Astrocyte of the spinal cord (primary cell): Measurements from ENCODE around the gene POLA2.
"Not testable (repeated sequence)": the region's sequence is repeated elsewhere in the genome, so short reads cannot be mapped to it uniquely, and the experiment has no call there.

Source experiments
- DNase-seq: peaks from one replicate; pipeline ENCODE4 v3.0.0; 2011; ENCODE audit warnings: low read depth, low spot score
- H3K4me3 ChIP-seq: 2 replicates; pipeline ENCODE4 v1.5.1; 2011; ENCODE audit warnings: low read depth, mild to moderate bottlenecking, low read length, moderate library complexity
- CTCF ChIP-seq: IDR thresholded peaks from 2 replicates; pipeline ENCODE4 v1.5.1; 2012; ENCODE audit warnings: low read depth, mild to moderate bottlenecking, low read length, inconsistent platforms
- in situ Hi-C: cut with HindIII; loops from 2 replicates; pipeline ENCODE4 v1.10.0; 2017; ENCODE audit warnings: low sequenced_read_pairs

The POLA2 gene

GRCh38 chr11:65258988-65259387, 2.8 kb upstream of the POLA2 start:
- H3K4me3 ChIP-seq, result no peak overlapping the region
- no peak for DNase-seq
- in situ Hi-C loops, result no loop called here
- TF ChIP-seq CTCF, result no peak

GRCh38 chr11:65260302-65260701, 1.5 kb upstream of the POLA2 start:
- in situ Hi-C loops, result no loop called here
- no peak for DNase-seq
- no peak overlapping the region for H3K4me3 ChIP-seq
- no peak for TF ChIP-seq CTCF

- DNase-seq, result no peak
- in situ Hi-C loops, result no loop called here
- no peak for TF ChIP-seq CTCF
- H3K4me3 ChIP-seq, result peak overlapping the region; percentile 65
These were observed 789 bp upstream of the POLA2 start for GRCh38 chr11:65260756-65261590.

GRCh38 chr11:65262381-65262680, 569 bp downstream of the POLA2 start:
- TF ChIP-seq CTCF, result no peak
- in situ Hi-C loops, result no loop called here
- H3K4me3 ChIP-seq, result peak overlapping the region; percentile 65
- DNase-seq, result peak; percentile 46

GRCh38 chr11:65262776-65263175, 1.0 kb downstream of the POLA2 start:
- peak overlapping the region; percentile 65 for H3K4me3 ChIP-seq
- TF ChIP-seq CTCF, result no peak
- no peak for DNase-seq
- in situ Hi-C loops, result no loop called here

GRCh38 chr11:65264747-65265146, 3.0 kb downstream of the POLA2 start:
- DNase-seq, H3K4me3 ChIP-seq, in situ Hi-C loops: not testable (repeated sequence)

GRCh38 chr11:65266210-65266609, 4.4 kb downstream of the POLA2 start:
- no peak for DNase-seq
- H3K4me3 ChIP-seq, result no peak overlapping the region
- in situ Hi-C loops, result no loop called here
- peak; percentile 54 for TF ChIP-seq CTCF
